GM10266 (cell line): ENCODE data around the gene GCDH.

Experiments
- DNase-seq: peaks from one replicate; pipeline ENCODE4 v3.0.0; 2012; ENCODE audit errors: extremely low spot score
- CTCF ChIP-seq: IDR thresholded peaks from 2 replicates; pipeline ENCODE4 v1.5.1; 2012; ENCODE audit warnings: mild to moderate bottlenecking, low read depth; ENCODE audit not compliant: control insufficient read depth, insufficient read depth; ENCODE audit errors: missing control alignments

GCDH gene

GRCh38 chr19:12867120-12868099 lies 23.6 kb upstream of the GCDH start:
- peak; percentile 96 for DNase-seq
- peak; percentile 0 for TF ChIP-seq CTCF

GRCh38 chr19:12868540-12869112 lies 22.3 kb upstream of the GCDH start:
- TF ChIP-seq CTCF = no peak
- DNase-seq = peak; percentile 72

DNA sequence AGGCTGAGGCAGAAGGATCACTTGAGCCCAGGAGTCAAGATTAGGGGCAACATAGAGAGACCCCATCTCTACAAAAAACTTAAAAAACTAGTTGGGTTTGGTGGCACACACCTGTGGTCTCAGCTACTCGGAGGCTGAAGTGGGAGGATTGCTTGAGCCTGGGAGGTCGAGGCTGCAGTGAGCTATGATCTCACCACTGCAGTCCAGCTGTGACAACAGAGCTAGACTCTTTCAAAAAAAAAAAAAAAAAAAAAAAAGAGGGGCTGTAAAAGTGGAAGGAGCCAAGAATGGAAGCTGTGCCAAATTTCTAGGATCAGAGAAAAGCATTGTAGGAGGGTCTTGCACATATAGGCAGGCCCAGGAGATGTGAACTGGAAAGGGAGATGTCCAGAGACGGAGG lies 19.3 kb upstream of the GCDH start:
- no peak for DNase-seq
- TF ChIP-seq CTCF = no peak

GRCh38 chr19:12872255-12872654 lies 18.7 kb upstream of the GCDH start:
- no peak for DNase-seq
- TF ChIP-seq CTCF = no peak

- no peak for DNase-seq
- no peak for TF ChIP-seq CTCF
Measured at GRCh38 chr19:12872941-12873890, 17.7 kb upstream of the GCDH start.

DNA sequence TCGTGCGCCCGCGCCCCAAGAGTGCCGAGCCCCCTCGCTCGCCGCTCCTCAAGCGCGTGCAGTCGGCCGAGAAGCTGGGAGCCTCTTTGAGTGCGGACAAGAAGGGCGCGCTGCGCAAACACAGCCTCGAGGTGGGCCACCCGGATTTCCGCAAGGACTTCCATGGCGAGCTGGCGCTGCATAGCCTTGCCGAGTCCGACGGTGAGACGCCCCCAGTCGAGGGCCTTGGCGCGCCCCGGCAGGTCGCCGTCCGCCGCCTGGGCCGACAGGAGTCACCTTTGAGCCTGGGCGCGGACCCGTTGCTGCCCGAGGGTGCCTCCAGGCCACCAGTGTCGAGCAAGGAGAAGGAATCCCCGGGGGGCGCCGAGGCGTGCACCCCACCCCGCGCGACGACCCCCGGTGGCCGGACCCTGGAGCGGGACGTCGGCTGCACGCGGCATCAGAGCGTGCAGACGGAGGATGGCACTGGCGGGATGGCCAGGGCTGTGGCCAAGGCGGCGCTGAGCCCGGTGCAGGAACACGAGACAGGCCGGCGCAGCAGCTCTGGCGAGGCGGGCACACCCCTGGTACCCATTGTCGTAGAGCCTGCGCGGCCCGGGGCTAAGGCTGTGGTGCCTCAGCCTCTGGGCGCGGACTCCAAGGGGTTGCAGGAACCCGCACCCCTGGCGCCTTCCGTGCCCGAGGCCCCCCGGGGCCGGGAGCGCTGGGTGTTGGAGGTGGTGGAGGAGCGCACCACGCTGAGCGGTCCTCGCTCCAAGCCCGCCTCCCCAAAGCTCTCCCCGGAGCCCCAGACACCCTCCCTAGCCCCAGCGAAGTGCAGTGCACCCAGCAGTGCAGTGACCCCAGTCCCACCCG lies 16.8 kb upstream of the GCDH start:
- no peak for DNase-seq

More for the DNA sequence above, 16.8 kb upstream of the GCDH start:
- no peak for TF ChIP-seq CTCF
